A673 (cell line): ENCODE data around the gene NKD1. TPM values are rescaled to one million over a fixed set of nuclear protein-coding genes. Genes with fewer than 3 reads are reported as not detected.
A peak's percentile ranks its signal among the peaks of the same experiment; 100 is the strongest.

Experiments
- BruUV-seq: library from RNA; stranded (reverse); fragments of 400-500 nt; replicated peaks from 2 replicates; lab custom pipeline; 2021; lab: Mats Ljungman, UMichigan
- CTCF ChIA-PET: fragments of 300-600 bp; sonication (Branson Sonifier 250); formaldehyde crosslinking; loops from one replicate; lab custom pipeline; 2022; ENCODE audit warnings: antibody characterized with exemption; lab: Charles Lee
- POLR2A ChIA-PET: fragments of 300-600 bp; sonication (Branson Sonifier 250); formaldehyde crosslinking; loops from one replicate; lab custom pipeline; 2022; ENCODE audit warnings: antibody characterized with exemption; ENCODE audit not compliant: low non-redundant PET; lab: Charles Lee
- DNase-seq: peaks from one replicate; pipeline ENCODE4 v3.0.0-alpha.2; 2015; ENCODE audit warnings: low spot score
- H3K27ac ChIP-seq: fragments of 200-600 bp; sonication (generic); 2 replicates; pipeline ENCODE4 v1.5.1; 2016; ENCODE audit warnings: mixed run types, low read depth, mild to moderate bottlenecking, mixed read lengths, antibody characterized with exemption, low read length; ENCODE audit not compliant: poor library complexity, severe bottlenecking
- H3K27me3 ChIP-seq: fragments of 200-600 bp; sonication (generic); replicated peaks from 2 replicates; pipeline ENCODE4 v1.6.1; 2017; ENCODE audit warnings: mixed run types, low read depth, mild to moderate bottlenecking, mixed read lengths, antibody characterized with exemption, low read length; ENCODE audit not compliant: insufficient read depth, poor library complexity
- H3K36me3 ChIP-seq: fragments of 200-600 bp; sonication (generic); 2 replicates; pipeline ENCODE4 v1.6.1; 2016; ENCODE audit warnings: mixed run types, mild to moderate bottlenecking, mixed read lengths, antibody characterized with exemption, low read length; ENCODE audit not compliant: insufficient read depth, poor library complexity, severe bottlenecking
- H3K4me1 ChIP-seq: fragments of 200-600 bp; sonication (generic); 2 replicates; pipeline ENCODE4 v1.6.1; 2017; ENCODE audit warnings: mixed run types, mild to moderate bottlenecking, mixed read lengths, antibody characterized with exemption, low read length; ENCODE audit not compliant: insufficient read depth, poor library complexity, severe bottlenecking
- H3K4me3 ChIP-seq: fragments of 200-600 bp; sonication (generic); 2 replicates; pipeline ENCODE4 v1.5.1; 2016; ENCODE audit warnings: low read depth, mixed run types, mild to moderate bottlenecking, mixed read lengths, low read length; ENCODE audit not compliant: poor library complexity, severe bottlenecking
- H3K9me3 ChIP-seq: fragments of 200-600 bp; sonication (generic); 2 replicates; pipeline ENCODE4 v1.6.1; 2016; ENCODE audit warnings: mixed run types, low read depth, mild to moderate bottlenecking, mixed read lengths, antibody characterized with exemption, low read length; ENCODE audit not compliant: poor library complexity, severe bottlenecking
- CTCF ChIP-seq: fragments of 300-800, 200-600 bp; sonication (generic); conservative IDR thresholded peaks from 2 replicates; pipeline ENCODE4 v1.5.1; 2017; ENCODE audit warnings: low read depth, mild to moderate bottlenecking, antibody characterized with exemption, low read length, moderate library complexity, mixed read lengths
- EZH2 ChIP-seq: fragments of 200-600 bp; sonication (generic); IDR thresholded peaks from 2 replicates; pipeline ENCODE4 v1.6.1; 2017; ENCODE audit warnings: borderline replicate concordance, low read depth, mild to moderate bottlenecking, mixed read lengths, antibody characterized with exemption, low read length; ENCODE audit not compliant: poor library complexity, severe bottlenecking
- intact Hi-C: fragments of 100-400 bp; cut with micrococcal nuclease; formaldehyde crosslinking; loops from one replicate; pipeline ENCODE4 v1.10.0; 2022; ENCODE audit not compliant: unreplicated experiment
- total RNA-seq: library from RNA; stranded (reverse); gene quantifications from 2 replicates; pipeline ENCODE4 v1.2.3, GENCODE V29; 2021

NKD1 gene
- total RNA-seq, 1 experiment from 2014 or later, result 1.1 TPM

GRCh38 chr16:50669741-50670140 lies 121.5 kb downstream of the NKD1 start:
- POLR2A ChIA-PET, result no interaction called here
- H3K27me3 ChIP-seq, result no peaks in the 10 kb centered on the region
- BruUV-seq, result no TSS peak
- H3K4me1 ChIP-seq, result no peaks in the 10 kb centered on the region
- H3K27ac ChIP-seq, result no peak overlapping the region
- intact Hi-C loops, result loop anchor here (10.0 kb wide), 1 partner anchor 305 kb away; the partner anchor contains the start of gene BRD7
- DNase-seq, result no peak
- TF ChIP-seq EZH2, result no peak
- no peak for TF ChIP-seq CTCF
- peaks cover 20% of the 10 kb centered on the region for H3K9me3 ChIP-seq
- no peak overlapping the region for H3K4me3 ChIP-seq
- H3K36me3 ChIP-seq, result no peaks in the 10 kb centered on the region
- CTCF ChIA-PET, result no interaction called here

GRCh38 chr16:50670476-50670875 lies 122.3 kb downstream of the NKD1 start:
- POLR2A ChIA-PET, result no interaction called here
- Histone ChIP-seq H3K27me3 (no peaks in the 10 kb centered on the region), H3K4me1 (no peaks in the 10 kb centered on the region), H3K9me3 (peaks cover 20% of the 10 kb centered on the region), H3K4me3 (no peak overlapping the region), H3K36me3 (no peaks in the 10 kb centered on the region), H3K27ac (no peak overlapping the region)
- CTCF ChIA-PET, result no interaction called here
- no TSS peak for BruUV-seq
- TF ChIP-seq EZH2 (no peak), CTCF (no peak)
- intact Hi-C loops, result no loop called here
- no peak for DNase-seq

DNA sequence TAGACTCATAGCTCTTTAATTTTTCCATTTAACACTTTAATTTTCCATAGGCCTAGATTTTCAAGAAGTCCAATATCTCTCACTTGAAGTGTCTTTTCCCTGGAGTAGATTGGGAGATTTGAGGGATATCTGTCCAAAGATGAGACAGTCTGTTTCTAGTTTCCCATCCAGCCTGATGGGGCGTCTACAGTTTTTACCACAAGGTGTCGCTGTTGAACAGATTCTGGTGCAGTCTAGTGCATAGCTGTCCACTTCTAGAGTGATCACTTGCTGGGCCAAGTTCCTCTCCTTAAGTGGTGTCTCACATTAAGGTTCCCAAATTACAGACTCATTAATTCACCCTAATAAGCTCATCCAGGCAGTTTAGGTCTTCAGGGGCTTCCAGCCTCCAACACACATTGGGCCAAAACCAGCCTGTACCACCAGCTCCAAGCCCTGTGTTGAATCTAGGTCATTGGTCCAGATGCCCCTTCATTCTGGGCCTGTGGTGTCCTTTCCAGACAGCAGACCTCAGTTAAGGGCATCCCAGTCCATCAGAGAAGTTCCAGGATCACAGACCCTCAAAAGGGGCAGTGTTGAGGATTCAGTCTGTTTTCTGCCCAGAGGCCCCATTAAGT lies 123.6 kb downstream of the NKD1 start:
- TF ChIP-seq CTCF (peak; percentile 59), EZH2 (no peak)
- Histone ChIP-seq H3K9me3 (peaks cover 20% of the 10 kb centered on the region), H3K36me3 (no peaks in the 10 kb centered on the region), H3K4me1 (no peaks in the 10 kb centered on the region), H3K4me3 (no peak overlapping the region), H3K27ac (no peak overlapping the region), H3K27me3 (no peaks in the 10 kb centered on the region)
- intact Hi-C loops, result no loop called here
- ChIA-PET CTCF (interaction anchor here (1.2 kb wide), 1 partner anchor 135 kb away, joined by 7 read pairs; no protein-coding TSS in a partner anchor), POLR2A (no interaction called here)
- DNase-seq, result peak; percentile 36
- no TSS peak for BruUV-seq
